ENCODE results near the gene SARS1. TPM values are rescaled to one million over a fixed set of nuclear protein-coding genes. Genes with fewer than 3 reads are reported as not detected.
A peak's percentile ranks its signal among the peaks of the same experiment; 100 is the strongest.

The SARS1 gene
- total RNA-seq, 1 donor from 2014 or later, result 156 TPM

GRCh38 chr1:109240158-109241152, 26.7 kb downstream of the SARS1 start:
- Mint-ChIP-seq H3K4me1 (peaks cover 49% of the 10 kb centered on the region), H3K9me3 (no peaks in the 10 kb centered on the region), H3K4me3 (no peak overlapping the region), H3K27me3 (ENCODE audit: low read depth) (no peaks in the 10 kb centered on the region), H3K36me3 (ENCODE audit: low read depth) (peaks cover 17% of the 10 kb centered on the region), H3K27ac (ENCODE audit: unreplicated experiment) (no peak overlapping the region)
- DNase-seq (ENCODE audit: low read depth, low spot score), result no peak
- TF ChIP-seq CTCF (conservative IDR thresholded peaks at IDR 0.05), result no peak

- no peaks in the 10 kb centered on the region for H3K9me3 Mint-ChIP-seq
- peaks cover 10% of the 10 kb centered on the region for H3K36me3 Mint-ChIP-seq (ENCODE audit: low read depth)
- DNase-seq (ENCODE audit: low read depth, low spot score), result no peak
- no peaks in the 10 kb centered on the region for H3K27me3 Mint-ChIP-seq (ENCODE audit: low read depth)
- peak overlapping the region; percentile 7 for H3K4me3 Mint-ChIP-seq
- no peak for TF ChIP-seq CTCF (conservative IDR thresholded peaks at IDR 0.05)
- peaks cover 50% of the 10 kb centered on the region for H3K4me1 Mint-ChIP-seq
- H3K27ac Mint-ChIP-seq (ENCODE audit: unreplicated experiment), result no peak overlapping the region
Observed at GRCh38 chr1:109241344-109241743, 27.6 kb downstream of the SARS1 start.

- Mint-ChIP-seq H3K36me3 (ENCODE audit: low read depth) (peaks cover 10% of the 10 kb centered on the region), H3K27me3 (ENCODE audit: low read depth) (no peaks in the 10 kb centered on the region), H3K27ac (ENCODE audit: unreplicated experiment) (peak overlapping the region; percentile 60), H3K4me3 (peak overlapping the region; percentile 56), H3K4me1 (peaks cover 55% of the 10 kb centered on the region), H3K9me3 (no peaks in the 10 kb centered on the region)
- no peak for TF ChIP-seq CTCF (conservative IDR thresholded peaks at IDR 0.05)
- DNase-seq (ENCODE audit: low read depth, low spot score), result no peak
Observed at GRCh38 chr1:109241841-109242345, 28.2 kb downstream of the SARS1 start.

GRCh38 chr1:109242387-109242786, 28.7 kb downstream of the SARS1 start:
- H3K27ac Mint-ChIP-seq (ENCODE audit: unreplicated experiment), result no peak overlapping the region
- peaks cover 50% of the 10 kb centered on the region for H3K4me1 Mint-ChIP-seq
- H3K36me3 Mint-ChIP-seq (ENCODE audit: low read depth), result peaks cover 5% of the 10 kb centered on the region
- peak overlapping the region; percentile 56 for H3K4me3 Mint-ChIP-seq
- no peaks in the 10 kb centered on the region for H3K9me3 Mint-ChIP-seq
- H3K27me3 Mint-ChIP-seq (ENCODE audit: low read depth), result no peaks in the 10 kb centered on the region
- TF ChIP-seq CTCF (conservative IDR thresholded peaks at IDR 0.05), result no peak
- DNase-seq (ENCODE audit: low read depth, low spot score), result no peak

GRCh38 chr1:109243221-109243620, 29.5 kb downstream of the SARS1 start:
- Mint-ChIP-seq H3K4me1 (peaks cover 42% of the 10 kb centered on the region), H3K27me3 (ENCODE audit: low read depth) (no peaks in the 10 kb centered on the region), H3K27ac (ENCODE audit: unreplicated experiment) (no peak overlapping the region), H3K4me3 (peak overlapping the region; percentile 49), H3K36me3 (ENCODE audit: low read depth) (no peaks in the 10 kb centered on the region), H3K9me3 (no peaks in the 10 kb centered on the region)
- DNase-seq (ENCODE audit: low read depth, low spot score), result no peak
- no peak for TF ChIP-seq CTCF (conservative IDR thresholded peaks at IDR 0.05)
